ENCODE measurements around the gene SOX6.

Gene SOX6

GRCh38 chr11:16276251-16276650 is 80.1 kb downstream of the SOX6 start:
- no peak for DNase-seq (ENCODE audit: low read depth)

GRCh38 chr11:16271258-16271657 is 85.1 kb downstream of the SOX6 start:
- DNase-seq (ENCODE audit: low read depth) = no peak

- DNase-seq (ENCODE audit: low read depth) = no peak
These were observed 90.3 kb downstream of the SOX6 start for GRCh38 chr11:16266021-16266420.

GRCh38 chr11:16265022-16265421 is 91.3 kb downstream of the SOX6 start:
- no peak for DNase-seq (ENCODE audit: low read depth)

GRCh38 chr11:16262645-16262955 is 93.7 kb downstream of the SOX6 start:
- no peak for DNase-seq (ENCODE audit: low read depth)

- DNase-seq (ENCODE audit: low read depth) = no peak
These were observed 94.3 kb downstream of the SOX6 start for GRCh38 chr11:16261836-16262644.

- DNase-seq (ENCODE audit: low read depth) = no peak
These were observed 104.0 kb downstream of the SOX6 start for GRCh38 chr11:16252373-16252772.

- DNase-seq (ENCODE audit: low read depth) = no peak
These were observed 108.1 kb downstream of the SOX6 start for GRCh38 chr11:16248248-16248647.

- no peak for DNase-seq (ENCODE audit: low read depth)
These were observed 113.5 kb downstream of the SOX6 start for GRCh38 chr11:16242806-16243205.

- no peak for DNase-seq (ENCODE audit: low read depth)
These were observed 115.7 kb downstream of the SOX6 start for GRCh38 chr11:16240687-16241086.

- no peak for DNase-seq (ENCODE audit: low read depth)
These were observed 116.9 kb downstream of the SOX6 start for GRCh38 chr11:16239141-16240105.

- DNase-seq (ENCODE audit: low read depth) = no peak
These were observed 130.1 kb downstream of the SOX6 start for GRCh38 chr11:16226245-16226644.

- no peak for DNase-seq (ENCODE audit: low read depth)
These were observed 130.7 kb downstream of the SOX6 start for GRCh38 chr11:16225623-16226022.

GRCh38 chr11:16223558-16223957 is 132.8 kb downstream of the SOX6 start:
- no peak for DNase-seq (ENCODE audit: low read depth)

- DNase-seq (ENCODE audit: low read depth) = no peak
These were observed 138.7 kb downstream of the SOX6 start for GRCh38 chr11:16217631-16218030.

- no peak for DNase-seq (ENCODE audit: low read depth)
These were observed 139.5 kb downstream of the SOX6 start for GRCh38 chr11:16216831-16217230.

GRCh38 chr11:16215352-16215751 is 141.0 kb downstream of the SOX6 start:
- DNase-seq (ENCODE audit: low read depth) = no peak

- no peak for DNase-seq (ENCODE audit: low read depth)
These were observed 144.9 kb downstream of the SOX6 start for GRCh38 chr11:16211407-16211806.

GRCh38 chr11:16204261-16204660 is 152.1 kb downstream of the SOX6 start:
- no peak for DNase-seq (ENCODE audit: low read depth)

- no peak for DNase-seq (ENCODE audit: low read depth)
These were observed 160.7 kb downstream of the SOX6 start for GRCh38 chr11:16195651-16196050.

- DNase-seq (ENCODE audit: low read depth) = no peak
These were observed 161.8 kb downstream of the SOX6 start for GRCh38 chr11:16194566-16194965.

- DNase-seq (ENCODE audit: low read depth) = no peak
These were observed 162.4 kb downstream of the SOX6 start for GRCh38 chr11:16193897-16194381.

GRCh38 chr11:16191868-16192240 is 164.5 kb downstream of the SOX6 start:
- no peak for DNase-seq (ENCODE audit: low read depth)

Data from stromal cell of bone marrow (primary cell).